HG02642 (cell line): ENCODE measurements around the gene CARNS1.
"Not testable (repeated sequence)": the region's sequence is repeated elsewhere in the genome, so short reads cannot be mapped to it uniquely, and the experiment has no call there.

Source experiments
- ATAC-seq: cut with Tn5 transposase; IDR thresholded peaks from one replicate; pipeline ENCODE4 v1.9.1; 2021; ENCODE audit warnings: mild to moderate bottlenecking; ENCODE audit not compliant: unreplicated experiment, poor library complexity

CARNS1 gene

GRCh38 chr11:67463680-67464410 is 48.4 kb downstream of the CARNS1 start:
- no peak for ATAC-seq

- ATAC-seq: peak; percentile 49
These were observed 49.1 kb downstream of the CARNS1 start for GRCh38 chr11:67464411-67465188.

- ATAC-seq: no peak
These were observed 49.7 kb downstream of the CARNS1 start for GRCh38 chr11:67465189-67465510.

- ATAC-seq: not testable (repeated sequence)
These were observed 50.1 kb downstream of the CARNS1 start for GRCh38 chr11:67465530-67465929.

- ATAC-seq: no peak
These were observed 50.9 kb downstream of the CARNS1 start for GRCh38 chr11:67466367-67466766.

- ATAC-seq: no peak
These were observed 51.7 kb downstream of the CARNS1 start for GRCh38 chr11:67466962-67467771.

- no peak for ATAC-seq
These were observed 52.6 kb downstream of the CARNS1 start for GRCh38 chr11:67468056-67468455.

- ATAC-seq: no peak
These were observed 52.9 kb downstream of the CARNS1 start for GRCh38 chr11:67468456-67468758.

- peak; percentile 74 for ATAC-seq
These were observed 53.5 kb downstream of the CARNS1 start, which contains the start of gene TMEM134 for GRCh38 chr11:67468759-67469507. Gene TMEM134, minus strand, starts transcription at chr11:67469251. Its CDS starts 59 bp downstream, at chr11:67469192.

GRCh38 chr11:67469508-67469811 is 54.0 kb downstream of the CARNS1 start:
- no peak for ATAC-seq

- ATAC-seq: no peak
These were observed 55.0 kb downstream of the CARNS1 start for GRCh38 chr11:67470337-67471002.

GRCh38 chr11:67472882-67473281 is 57.4 kb downstream of the CARNS1 start:
- ATAC-seq: no peak
